OCI-LY3 (cell line): ENCODE results near the gene CHST1.

Source experiments
- H2AFZ ChIP-seq: fragments of 200-600, 300-600 bp; shearing (Covaris generic); 2 replicates; pipeline ENCODE4 v1.6.0; 2014; ENCODE audit warnings: antibody characterized with exemption, low read depth, low read length
- H3K27ac ChIP-seq: fragments of 200-600, 300-600 bp; sonication (generic); 2 replicates; pipeline ENCODE4 v1.5.1; 2014; ENCODE audit warnings: mild to moderate bottlenecking, low read length, moderate library complexity, mixed read lengths
- H3K27me3 ChIP-seq: fragments of 200-600, 300-600 bp; sonication (generic); 2 replicates; pipeline ENCODE4 v1.6.1; 2014; ENCODE audit warnings: low read depth, low read length, mixed read lengths
- H3K36me3 ChIP-seq: fragments of 200-600, 300-600 bp; sonication (generic); replicated peaks from 2 replicates; pipeline ENCODE3; 2014; ENCODE audit warnings: low read depth, low read length, mixed read lengths
- H3K4me1 ChIP-seq: fragments of 300-600, 200-600 bp; sonication (generic); 2 replicates; pipeline ENCODE4 v1.6.1; 2014; ENCODE audit warnings: low read length, mixed read lengths
- H3K4me2 ChIP-seq: fragments of 200-600, 300-600 bp; sonication (generic); 2 replicates; pipeline ENCODE4 v1.6.1; 2014; ENCODE audit warnings: low read length, mixed read lengths
- H3K4me3 ChIP-seq: fragments of 300-600, 200-600 bp; sonication (generic); 2 replicates; pipeline ENCODE4 v1.5.1; 2014; ENCODE audit warnings: antibody characterized with exemption, mild to moderate bottlenecking, low read length, moderate library complexity
- H3K79me2 ChIP-seq: fragments of 300-600, 200-600 bp; shearing (Covaris generic); 2 replicates; pipeline ENCODE4 v1.6.1; 2014; ENCODE audit warnings: mild to moderate bottlenecking, low read length, mixed read lengths
- H3K9ac ChIP-seq: fragments of 300-600, 200-600 bp; shearing (Covaris generic); 2 replicates; pipeline ENCODE4 v1.6.0; 2014; ENCODE audit warnings: mild to moderate bottlenecking, low read length, moderate library complexity
- H3K9me3 ChIP-seq: fragments of 200-600, 300-600 bp; shearing (Covaris generic); 2 replicates; pipeline ENCODE4 v1.6.1; 2014; ENCODE audit warnings: low read length, mixed read lengths; ENCODE audit not compliant: insufficient read depth
- H4K20me1 ChIP-seq: fragments of 200-600, 300-600 bp; sonication (generic); 2 replicates; pipeline ENCODE4 v1.6.1; 2016; ENCODE audit warnings: low read length, mixed read lengths; ENCODE audit not compliant: insufficient read depth
- EZH2phosphoT487 ChIP-seq: fragments of 200-600 bp; shearing (Covaris generic); IDR thresholded peaks from 2 replicates; pipeline ENCODE4 v1.6.1; 2018; ENCODE audit warnings: antibody characterized with exemption, mixed run types, low read depth
- TF ChIP-seq, protein P1 (sequence below): fragments of 200-600, 300-600 bp; sonication (generic); IDR thresholded peaks from 2 replicates; pipeline ENCODE4 v1.5.1; 2014; ENCODE audit warnings: antibody characterized with exemption, low read length, low read depth

The CHST1 gene

DNA sequence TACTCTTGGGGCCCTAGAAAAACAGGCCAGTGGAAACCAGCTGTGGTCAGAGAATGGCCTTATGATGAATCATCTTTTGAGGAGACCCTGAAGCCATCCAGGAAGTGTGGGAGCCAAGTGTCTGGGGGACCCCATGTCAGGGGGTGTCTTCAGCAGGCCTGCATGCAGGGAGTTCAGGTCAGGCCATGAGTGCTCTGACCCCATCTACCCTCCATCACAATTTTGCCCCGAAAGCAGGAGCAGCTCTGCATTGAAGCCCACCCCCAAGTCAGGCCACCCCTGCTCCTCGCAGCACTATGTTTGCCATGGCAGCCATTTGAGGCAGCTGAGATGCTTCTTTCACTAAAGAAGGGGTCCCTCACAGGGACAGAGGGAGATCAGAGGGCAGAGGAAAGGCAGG lies 41.3 kb downstream of the CHST1 start:
- Histone ChIP-seq H2AFZ (no peak overlapping the region), H3K4me3 (no peak overlapping the region), H3K4me1 (no peaks in the 10 kb centered on the region), H3K79me2 (no peaks in the 10 kb centered on the region), H3K36me3 (no peaks in the 10 kb centered on the region), H3K9me3 (peaks cover 3% of the 10 kb centered on the region; the same call in 1 of the 2 replicates), H4K20me1 (no peaks in the 10 kb centered on the region), H3K4me2 (no peak overlapping the region), H3K27ac (no peak overlapping the region), H3K9ac (no peak overlapping the region), H3K27me3 (peaks cover 33% of the 10 kb centered on the region)
- TF ChIP-seq EZH2phosphoT487 = no peak
- TF ChIP-seq, protein P1, sequence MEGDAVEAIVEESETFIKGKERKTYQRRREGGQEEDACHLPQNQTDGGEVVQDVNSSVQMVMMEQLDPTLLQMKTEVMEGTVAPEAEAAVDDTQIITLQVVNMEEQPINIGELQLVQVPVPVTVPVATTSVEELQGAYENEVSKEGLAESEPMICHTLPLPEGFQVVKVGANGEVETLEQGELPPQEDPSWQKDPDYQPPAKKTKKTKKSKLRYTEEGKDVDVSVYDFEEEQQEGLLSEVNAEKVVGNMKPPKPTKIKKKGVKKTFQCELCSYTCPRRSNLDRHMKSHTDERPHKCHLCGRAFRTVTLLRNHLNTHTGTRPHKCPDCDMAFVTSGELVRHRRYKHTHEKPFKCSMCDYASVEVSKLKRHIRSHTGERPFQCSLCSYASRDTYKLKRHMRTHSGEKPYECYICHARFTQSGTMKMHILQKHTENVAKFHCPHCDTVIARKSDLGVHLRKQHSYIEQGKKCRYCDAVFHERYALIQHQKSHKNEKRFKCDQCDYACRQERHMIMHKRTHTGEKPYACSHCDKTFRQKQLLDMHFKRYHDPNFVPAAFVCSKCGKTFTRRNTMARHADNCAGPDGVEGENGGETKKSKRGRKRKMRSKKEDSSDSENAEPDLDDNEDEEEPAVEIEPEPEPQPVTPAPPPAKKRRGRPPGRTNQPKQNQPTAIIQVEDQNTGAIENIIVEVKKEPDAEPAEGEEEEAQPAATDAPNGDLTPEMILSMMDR = no peak

DNA sequence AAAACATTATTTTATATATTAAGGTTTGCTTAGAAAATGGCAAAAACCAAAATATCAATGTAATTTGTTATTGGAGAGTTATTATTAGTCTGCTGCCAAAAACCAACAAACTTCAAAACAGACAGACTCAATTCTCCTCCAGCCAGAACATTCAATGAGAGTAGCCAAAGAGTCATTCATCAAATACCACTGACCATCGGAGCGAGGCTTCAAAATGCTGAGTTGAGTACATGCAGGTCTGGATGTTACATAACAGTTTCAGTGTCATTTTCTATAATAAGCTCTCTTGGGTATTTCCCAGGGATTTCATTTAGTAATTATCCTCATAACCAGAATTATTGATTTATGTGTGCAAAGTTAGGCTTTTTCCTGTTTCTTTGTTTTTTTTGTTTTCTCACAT lies 42.6 kb downstream of the CHST1 start:
- H2AFZ ChIP-seq = no peak overlapping the region
- H3K9me3 ChIP-seq = peaks cover 3% of the 10 kb centered on the region; the same call in 1 of the 2 replicates
- H3K27me3 ChIP-seq = peaks cover 33% of the 10 kb centered on the region
- no peaks in the 10 kb centered on the region for H4K20me1 ChIP-seq
- H3K79me2 ChIP-seq = no peaks in the 10 kb centered on the region
- TF ChIP-seq, protein P1 = no peak
- no peak for TF ChIP-seq EZH2phosphoT487
- H3K27ac ChIP-seq = no peak overlapping the region
- no peak overlapping the region for H3K9ac ChIP-seq
- no peaks in the 10 kb centered on the region for H3K4me1 ChIP-seq
- no peaks in the 10 kb centered on the region for H3K36me3 ChIP-seq
- H3K4me3 ChIP-seq = no peak overlapping the region
- no peak overlapping the region for H3K4me2 ChIP-seq

DNA sequence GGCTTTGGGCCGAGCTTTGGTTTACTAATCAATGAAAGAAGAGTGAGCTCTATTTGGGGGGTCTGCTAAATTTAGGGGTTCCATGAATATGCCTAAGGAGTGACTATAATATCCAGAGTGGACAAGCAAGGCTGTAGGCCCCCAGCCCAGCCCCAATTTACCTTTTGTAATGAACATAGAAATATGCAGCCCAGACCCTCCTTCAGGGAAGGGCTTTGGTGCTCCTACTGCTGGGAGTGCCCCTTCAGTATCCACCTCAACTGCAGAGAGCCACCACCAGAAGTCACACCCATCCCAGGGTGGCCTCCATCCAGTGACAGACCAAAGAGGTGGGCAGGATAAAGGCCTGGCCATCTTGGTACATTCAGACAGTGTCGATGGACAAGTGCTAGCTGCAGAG lies 43.1 kb downstream of the CHST1 start:
- H3K27ac ChIP-seq = no peak overlapping the region
- no peak overlapping the region for H3K4me2 ChIP-seq
- no peaks in the 10 kb centered on the region for H3K36me3 ChIP-seq
- no peaks in the 10 kb centered on the region for H3K79me2 ChIP-seq
- no peak overlapping the region for H3K4me3 ChIP-seq
- no peak overlapping the region for H2AFZ ChIP-seq
- no peak for TF ChIP-seq EZH2phosphoT487
- TF ChIP-seq, protein P1 = no peak
- no peaks in the 10 kb centered on the region for H3K4me1 ChIP-seq
- H3K9me3 ChIP-seq = peaks cover 3% of the 10 kb centered on the region; the same call in 1 of the 2 replicates
- no peaks in the 10 kb centered on the region for H4K20me1 ChIP-seq
- H3K9ac ChIP-seq = no peak overlapping the region
- peaks cover 33% of the 10 kb centered on the region for H3K27me3 ChIP-seq

DNA sequence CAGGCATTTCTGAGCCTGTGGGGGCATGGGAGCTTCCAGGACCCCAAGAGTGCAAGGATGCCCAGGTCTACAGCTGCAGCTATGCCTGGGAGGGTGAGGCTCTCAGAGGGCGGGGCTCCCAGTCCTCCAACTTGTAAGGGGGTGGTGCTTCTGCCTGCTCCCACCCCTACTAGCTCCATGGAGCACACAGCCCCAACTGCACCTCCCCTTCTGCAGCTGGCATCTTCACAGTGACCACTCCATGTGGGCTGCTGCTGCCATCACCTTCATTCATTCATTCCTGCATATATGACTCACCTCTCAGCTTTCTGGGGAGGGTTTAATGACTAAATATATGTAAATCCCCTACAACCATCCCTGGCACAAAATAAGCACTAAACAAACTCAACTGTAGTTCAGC lies 43.8 kb downstream of the CHST1 start:
- Histone ChIP-seq H3K36me3 (no peaks in the 10 kb centered on the region), H3K4me3 (no peak overlapping the region), H3K4me2 (no peak overlapping the region), H4K20me1 (no peaks in the 10 kb centered on the region), H3K9ac (no peak overlapping the region), H3K4me1 (no peaks in the 10 kb centered on the region), H2AFZ (no peak overlapping the region), H3K9me3 (peaks cover 3% of the 10 kb centered on the region; the same call in 1 of the 2 replicates), H3K27ac (no peak overlapping the region), H3K27me3 (peaks cover 26% of the 10 kb centered on the region), H3K79me2 (no peaks in the 10 kb centered on the region)
- TF ChIP-seq EZH2phosphoT487 = no peak
- TF ChIP-seq, protein P1 = no peak
